Measurements from ENCODE around the gene WWP2. TPM values are rescaled to one million over a fixed set of nuclear protein-coding genes. Genes with fewer than 3 reads are reported as not detected.
"Not testable (repeated sequence)": the region's sequence is repeated elsewhere in the genome, so short reads cannot be mapped to it uniquely, and the experiment has no call there.

WWP2 gene
- total and polyA plus RNA-seq, 11 donors: 8.4 to 33.2 (median 23.5) TPM

GRCh38 chr16:69727916-69728270, 34.2 kb upstream of the WWP2 start:
- TF ChIP-seq POLR2A (IDR thresholded peaks at IDR 0.05): no peak
- TF ChIP-seq, protein P1, sequence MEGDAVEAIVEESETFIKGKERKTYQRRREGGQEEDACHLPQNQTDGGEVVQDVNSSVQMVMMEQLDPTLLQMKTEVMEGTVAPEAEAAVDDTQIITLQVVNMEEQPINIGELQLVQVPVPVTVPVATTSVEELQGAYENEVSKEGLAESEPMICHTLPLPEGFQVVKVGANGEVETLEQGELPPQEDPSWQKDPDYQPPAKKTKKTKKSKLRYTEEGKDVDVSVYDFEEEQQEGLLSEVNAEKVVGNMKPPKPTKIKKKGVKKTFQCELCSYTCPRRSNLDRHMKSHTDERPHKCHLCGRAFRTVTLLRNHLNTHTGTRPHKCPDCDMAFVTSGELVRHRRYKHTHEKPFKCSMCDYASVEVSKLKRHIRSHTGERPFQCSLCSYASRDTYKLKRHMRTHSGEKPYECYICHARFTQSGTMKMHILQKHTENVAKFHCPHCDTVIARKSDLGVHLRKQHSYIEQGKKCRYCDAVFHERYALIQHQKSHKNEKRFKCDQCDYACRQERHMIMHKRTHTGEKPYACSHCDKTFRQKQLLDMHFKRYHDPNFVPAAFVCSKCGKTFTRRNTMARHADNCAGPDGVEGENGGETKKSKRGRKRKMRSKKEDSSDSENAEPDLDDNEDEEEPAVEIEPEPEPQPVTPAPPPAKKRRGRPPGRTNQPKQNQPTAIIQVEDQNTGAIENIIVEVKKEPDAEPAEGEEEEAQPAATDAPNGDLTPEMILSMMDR (IDR thresholded peaks at IDR 0.05): no peak
- ATAC-seq (no peak), DNase-seq (peak in 1 of 5 donors; percentile 39)
- Histone ChIP-seq H3K9me3 (no peaks in the 10 kb centered on the region), H3K36me3 (no peaks in the 10 kb centered on the region), H3K27me3 (no peaks in the 10 kb centered on the region), H3K4me3 (peak overlapping the region in 2 of 12 donors; percentile 56 to 58), H3K4me1 (peaks cover 0 to 33% (median 19%) of the 10 kb centered on the region in 12 donors), H3K27ac (peak overlapping the region in 8 of 12 donors; percentile 64 to 88 (median 80))
- intact Hi-C loops (cut with DNase I): no loop called here
- WGBS, 4 donors: 83 to 91% (median 88%) methylated on average over 5 of the region's 5 CpGs

GRCh38 chr16:69729030-69729429, 33.1 kb upstream of the WWP2 start:
- H3K27ac ChIP-seq; H3K4me3 ChIP-seq; intact Hi-C loops (cut with DNase I); H3K9me3 ChIP-seq; H3K27me3 ChIP-seq; ATAC-seq; DNase-seq; H3K36me3 ChIP-seq: not testable (repeated sequence)
- H3K4me1 ChIP-seq: peaks cover 0 to 33% (median 19%) of the 10 kb centered on the region in 12 donors
- 80 to 97% (median 92%) methylated on average over 3 to 4 of the region's 4 CpGs for WGBS, 4 donors

GRCh38 chr16:69731280-69731679, 30.9 kb upstream of the WWP2 start:
- WGBS, 4 donors: 77 to 98% (median 91%) methylated on average over 4 to 5 of the region's 5 CpGs
- intact Hi-C loops (cut with DNase I); ATAC-seq: not testable (repeated sequence)

DNA sequence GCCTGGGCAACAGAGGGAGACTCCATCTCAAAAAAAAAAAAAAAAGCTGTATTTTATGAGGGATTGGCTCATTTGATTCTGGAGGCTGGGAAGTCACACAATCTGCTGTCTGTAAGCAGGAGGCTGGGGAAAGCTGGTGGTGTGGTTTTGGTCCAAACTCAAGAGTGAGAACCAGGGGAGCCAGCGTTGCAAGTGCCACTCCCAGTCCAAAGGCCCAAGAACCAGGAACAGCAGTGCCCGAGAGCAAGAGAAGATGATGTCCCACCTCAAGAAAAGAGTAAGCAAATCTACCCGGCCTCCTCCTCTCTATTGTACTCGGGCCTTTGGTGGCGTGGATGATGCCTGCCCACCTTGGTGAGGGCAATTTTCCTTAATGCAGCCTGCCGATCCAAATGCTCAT, 30.0 kb upstream of the WWP2 start:
- Histone ChIP-seq H3K4me3 (no peak overlapping the region), H3K9me3 (no peaks in the 10 kb centered on the region), H3K27ac (no peak overlapping the region), H3K36me3 (no peaks in the 10 kb centered on the region), H3K4me1 (peaks cover 0 to 21% (median 9%) of the 10 kb centered on the region in 12 donors), H3K27me3 (no peaks in the 10 kb centered on the region)
- ATAC-seq: no peak
- DNase-seq: no peak
- WGBS, 4 donors: 94 to 97% (median 95%) methylated on average over 6 of the region's 6 CpGs
- intact Hi-C loops (cut with DNase I): no loop called here
- no peak for TF ChIP-seq POLR2A (IDR thresholded peaks at IDR 0.05)
- TF ChIP-seq, protein P1 (IDR thresholded peaks at IDR 0.05): no peak

More at GRCh38 chr16:69731280-69731679, 30.9 kb upstream of the WWP2 start:
- not testable (repeated sequence) for DNase-seq, H3K4me3 ChIP-seq, H3K27ac ChIP-seq, H3K27me3 ChIP-seq, H3K36me3 ChIP-seq, H3K9me3 ChIP-seq
- peaks cover 0 to 22% (median 10%) of the 10 kb centered on the region in 12 donors for H3K4me1 ChIP-seq

DNA sequence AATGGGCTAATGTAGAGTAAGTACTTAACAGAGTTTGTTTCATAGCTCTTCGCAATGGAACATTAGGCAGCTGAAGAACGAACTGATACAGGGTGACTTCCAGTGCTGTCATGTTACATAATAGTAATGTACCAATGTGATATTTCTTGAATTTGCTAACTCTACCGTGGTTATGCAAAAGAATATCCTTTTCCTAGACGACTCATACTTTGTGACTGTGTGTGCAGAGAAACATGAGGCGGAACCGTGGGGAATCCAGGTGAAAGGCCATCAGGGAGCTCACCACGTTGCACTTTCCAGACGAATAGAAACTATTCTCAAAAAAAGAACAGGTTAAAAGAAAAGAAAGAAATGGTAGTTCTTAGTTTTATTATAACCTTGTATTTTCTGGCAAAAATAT, 20.6 kb upstream of the WWP2 start:
- 70 to 79% (median 74%) methylated on average over 8 of the region's 8 CpGs for WGBS, 4 donors

More for the DNA sequence above, 20.6 kb upstream of the WWP2 start:
- DNase-seq: no peak
- Histone ChIP-seq H3K9me3 (no peaks in the 10 kb centered on the region), H3K27ac (peak overlapping the region in 8 of 12 donors; percentile 15 to 64 (median 48)), H3K4me1 (peaks cover 0 to 28% (median 10%) of the 10 kb centered on the region in 12 donors), H3K27me3 (no peaks in the 10 kb centered on the region), H3K36me3 (peaks cover 0 to 72% (median 65%) of the 10 kb centered on the region in 9 donors), H3K4me3 (no peak overlapping the region)
- TF ChIP-seq POLR2A (IDR thresholded peaks at IDR 0.05): no peak
- TF ChIP-seq, protein P1 (IDR thresholded peaks at IDR 0.05): no peak
- no peak for ATAC-seq
- intact Hi-C loops (cut with DNase I): no loop called here
